ENCODE data around the gene NTN1. TPM values are rescaled to one million over a fixed set of nuclear protein-coding genes. Genes with fewer than 3 reads are reported as not detected.

The NTN1 gene
- total RNA-seq, 4 donors from 2014 or later = 3.3 to 19.2 (median 10.4) TPM

DNA sequence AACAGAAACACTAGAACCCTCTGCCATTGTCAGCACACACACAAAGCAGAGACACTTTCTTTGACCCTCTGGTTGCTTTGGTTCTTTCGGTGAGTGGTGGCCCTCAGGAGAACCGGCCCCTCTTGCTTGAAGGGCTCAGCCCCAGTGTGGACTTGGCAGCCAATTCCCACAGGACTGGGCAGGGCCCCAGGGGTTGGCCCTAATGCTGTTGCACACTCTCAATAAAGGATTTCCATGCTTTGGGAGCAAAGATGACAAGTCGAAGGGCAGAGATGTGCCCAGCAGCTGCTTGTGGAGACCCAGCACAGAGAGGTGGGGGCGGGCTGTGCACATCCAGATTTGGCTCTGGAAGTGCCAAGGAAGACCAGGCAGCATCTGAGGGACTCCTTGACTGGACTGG lies 149.0 kb downstream of the NTN1 start:
- TF ChIP-seq, protein P1, sequence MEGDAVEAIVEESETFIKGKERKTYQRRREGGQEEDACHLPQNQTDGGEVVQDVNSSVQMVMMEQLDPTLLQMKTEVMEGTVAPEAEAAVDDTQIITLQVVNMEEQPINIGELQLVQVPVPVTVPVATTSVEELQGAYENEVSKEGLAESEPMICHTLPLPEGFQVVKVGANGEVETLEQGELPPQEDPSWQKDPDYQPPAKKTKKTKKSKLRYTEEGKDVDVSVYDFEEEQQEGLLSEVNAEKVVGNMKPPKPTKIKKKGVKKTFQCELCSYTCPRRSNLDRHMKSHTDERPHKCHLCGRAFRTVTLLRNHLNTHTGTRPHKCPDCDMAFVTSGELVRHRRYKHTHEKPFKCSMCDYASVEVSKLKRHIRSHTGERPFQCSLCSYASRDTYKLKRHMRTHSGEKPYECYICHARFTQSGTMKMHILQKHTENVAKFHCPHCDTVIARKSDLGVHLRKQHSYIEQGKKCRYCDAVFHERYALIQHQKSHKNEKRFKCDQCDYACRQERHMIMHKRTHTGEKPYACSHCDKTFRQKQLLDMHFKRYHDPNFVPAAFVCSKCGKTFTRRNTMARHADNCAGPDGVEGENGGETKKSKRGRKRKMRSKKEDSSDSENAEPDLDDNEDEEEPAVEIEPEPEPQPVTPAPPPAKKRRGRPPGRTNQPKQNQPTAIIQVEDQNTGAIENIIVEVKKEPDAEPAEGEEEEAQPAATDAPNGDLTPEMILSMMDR (IDR thresholded peaks at IDR 0.05) = no peak
- no peak for TF ChIP-seq POLR2A (IDR thresholded peaks at IDR 0.05)
- Histone ChIP-seq H3K27me3 (no peaks in the 10 kb centered on the region), H3K27ac (no peak overlapping the region), H3K4me3 (no peak overlapping the region), H3K36me3 (no peaks in the 10 kb centered on the region), H3K4me1 (no peaks in the 10 kb centered on the region), H3K9me3 (no peaks in the 10 kb centered on the region)
- intact Hi-C loops (cut with DNase I; ENCODE audit: low total_unique reads) = no loop called here
- no peak for DNase-seq

GRCh38 chr17:9170853-9171252 lies 149.5 kb downstream of the NTN1 start:
- Histone ChIP-seq H3K27ac (no peak overlapping the region), H3K4me1 (no peaks in the 10 kb centered on the region), H3K9me3 (no peaks in the 10 kb centered on the region), H3K4me3 (no peak overlapping the region), H3K36me3 (no peaks in the 10 kb centered on the region), H3K27me3 (no peaks in the 10 kb centered on the region)
- no peak for DNase-seq
- intact Hi-C loops (cut with DNase I; ENCODE audit: low total_unique reads) = no loop called here
- TF ChIP-seq, protein P1 (IDR thresholded peaks at IDR 0.05) = no peak
- TF ChIP-seq POLR2A (IDR thresholded peaks at IDR 0.05) = no peak

DNA sequence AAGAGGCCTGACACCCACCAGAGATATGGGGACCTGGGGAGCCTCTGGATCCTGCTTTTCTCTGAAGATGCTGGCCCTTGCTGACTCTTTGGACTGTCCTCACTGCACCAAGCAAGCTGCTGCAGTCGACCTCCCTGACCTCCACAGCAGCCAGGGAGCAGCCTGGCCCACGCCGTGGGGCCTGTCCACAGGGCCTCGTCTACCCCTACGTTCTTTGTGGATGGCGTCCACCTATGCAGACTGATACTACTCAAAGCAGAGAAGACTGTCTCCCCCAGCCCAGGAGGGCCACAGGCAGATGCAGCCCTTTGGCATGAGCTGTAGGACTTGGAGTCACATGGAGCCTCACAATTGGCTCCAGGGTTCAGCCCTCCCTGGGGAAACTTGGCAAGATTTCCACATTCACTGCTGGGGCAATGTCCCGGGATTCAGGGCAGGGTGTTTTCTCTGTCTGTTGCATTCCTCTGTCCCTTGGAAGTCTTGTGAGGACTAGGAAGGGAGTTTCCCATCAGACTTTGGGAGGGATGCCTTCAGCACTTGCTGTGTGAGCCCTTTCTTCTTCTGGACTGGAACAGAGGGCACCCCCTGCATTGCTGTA lies 152.2 kb downstream of the NTN1 start:
- TF ChIP-seq, protein P1 (IDR thresholded peaks at IDR 0.05) = no peak
- TF ChIP-seq POLR2A (IDR thresholded peaks at IDR 0.05) = no peak
- intact Hi-C loops (cut with DNase I; ENCODE audit: low total_unique reads) = no loop called here
- Histone ChIP-seq H3K4me1 (no peaks in the 10 kb centered on the region), H3K27ac (no peak overlapping the region), H3K9me3 (no peaks in the 10 kb centered on the region), H3K36me3 (no peaks in the 10 kb centered on the region), H3K27me3 (no peaks in the 10 kb centered on the region), H3K4me3 (no peak overlapping the region)
- DNase-seq = no peak

DNA sequence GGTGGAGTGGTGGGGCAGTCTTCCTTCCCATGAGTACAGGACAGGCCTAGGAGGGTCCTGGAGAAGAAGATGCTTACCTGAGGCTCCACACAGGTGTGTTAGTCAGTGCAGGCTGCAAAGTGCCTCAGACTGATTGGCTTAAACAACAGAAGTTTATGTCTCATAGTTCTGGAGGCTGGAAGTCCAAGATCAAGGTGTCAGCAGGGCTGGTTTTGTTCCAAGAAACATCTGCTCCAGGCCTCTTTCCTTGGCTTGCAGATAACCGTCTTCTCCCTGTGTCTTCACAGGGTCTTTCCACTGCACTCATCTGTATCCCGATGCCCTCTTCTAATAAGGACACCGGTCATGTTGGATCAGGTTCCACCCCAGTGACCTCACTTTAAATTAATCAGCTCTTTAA lies 153.0 kb downstream of the NTN1 start:
- H3K27me3 ChIP-seq = no peaks in the 10 kb centered on the region
- no peak overlapping the region for H3K27ac ChIP-seq
- H3K9me3 ChIP-seq = no peaks in the 10 kb centered on the region
- intact Hi-C loops (cut with DNase I; ENCODE audit: low total_unique reads) = no loop called here
- H3K4me3 ChIP-seq = no peak overlapping the region
- no peaks in the 10 kb centered on the region for H3K4me1 ChIP-seq
- TF ChIP-seq, protein P1 (IDR thresholded peaks at IDR 0.05) = no peak
- TF ChIP-seq POLR2A (IDR thresholded peaks at IDR 0.05) = no peak
- H3K36me3 ChIP-seq = no peaks in the 10 kb centered on the region
- no peak for DNase-seq

GRCh38 chr17:9174779-9175574 lies 153.7 kb downstream of the NTN1 start:
- H3K4me3 ChIP-seq = no peak overlapping the region
- no peaks in the 10 kb centered on the region for H3K4me1 ChIP-seq
- TF ChIP-seq, protein P1 (IDR thresholded peaks at IDR 0.05) = no peak
- no peak overlapping the region for H3K27ac ChIP-seq
- intact Hi-C loops (cut with DNase I; ENCODE audit: low total_unique reads) = no loop called here
- no peaks in the 10 kb centered on the region for H3K9me3 ChIP-seq
- H3K36me3 ChIP-seq = no peaks in the 10 kb centered on the region
- DNase-seq = no peak
- no peaks in the 10 kb centered on the region for H3K27me3 ChIP-seq

Measured in uterus (tissue), 4 donors.